BLaER1 treated with 17β-estradiol and CSF1 and Interleukin-3, amounts not matched to agents 10 nM and 100 nM (cell line): ENCODE results near the gene MGA.

Experiments
- H3K27ac ChIP-seq, 11 experiments: shearing (Covaris generic); formaldehyde crosslinking; 2 replicates each; pipeline ENCODE4 v1.8.1; 2022
- H3K27me3 ChIP-seq, 11 experiments: shearing (Covaris generic); formaldehyde crosslinking; 2 replicates each; pipeline ENCODE4 v1.8.1; 2022
- H3K36me3 ChIP-seq, 11 experiments: shearing (Covaris generic); formaldehyde crosslinking; 2 replicates each; pipeline ENCODE4 v1.8.1; 2022
- H3K4me1 ChIP-seq, 10 experiments: shearing (Covaris generic); formaldehyde crosslinking; 2 replicates each; pipeline ENCODE4 v1.8.1; 2022
- H3K4me2 ChIP-seq, 11 experiments: shearing (Covaris generic); formaldehyde crosslinking; 2 replicates each; pipeline ENCODE4 v1.8.1; 2022
- H3K4me3 ChIP-seq, 10 experiments: shearing (Covaris generic); formaldehyde crosslinking; 2 replicates each; pipeline ENCODE4 v1.8.1; 2022
- H3K9ac ChIP-seq, 11 experiments: shearing (Covaris generic); formaldehyde crosslinking; 2 replicates each; pipeline ENCODE4 v1.8.1; 2022
- H3K9me3 ChIP-seq, 11 experiments: shearing (Covaris generic); formaldehyde crosslinking; replicated peaks in 1 of 11; 2 replicates each; pipeline ENCODE4 v1.8.1; 2022
- H4K20me1 ChIP-seq, 11 experiments: shearing (Covaris generic); formaldehyde crosslinking; 2 replicates each; pipeline ENCODE4 v1.8.1; 2022
- Cebpa-rat ChIP-seq, 11 experiments: shearing (Covaris generic); IDR thresholded peaks; 2 replicates each; pipeline ENCODE4 v1.8.1; 2022

The MGA gene

GRCh38 chr15:41813426-41813825, 153.2 kb downstream of the MGA start:
- no peaks in the 10 kb centered on the region for H3K27me3 ChIP-seq
- peaks cover 0 to 17% (median 5%) of the 10 kb centered on the region in 11 experiments; a peak in 6 of 22 replicates for H4K20me1 ChIP-seq
- no peak for TF ChIP-seq Cebpa-rat (IDR thresholded peaks at IDR 0.05)
- H3K9me3 ChIP-seq: no peaks in the 10 kb centered on the region
- peak overlapping the region in 9 of 11 experiments; percentile 15 to 66 (median 42); a peak in 7 of 22 replicates for H3K9ac ChIP-seq
- peaks cover 31 to 66% (median 48%) of the 10 kb centered on the region in 11 experiments for H3K36me3 ChIP-seq
- H3K4me2 ChIP-seq: peak overlapping the region in 8 of 11 experiments; percentile 18 to 70 (median 60); a peak in 12 of 22 replicates
- H3K4me1 ChIP-seq: peaks cover 26 to 50% (median 43%) of the 10 kb centered on the region in 10 experiments
- H3K27ac ChIP-seq: 0 out of 22 replicates have a peak overlapping the region, but pooled peaks of 1 of the 11 experiments have one; percentile 14
- no peak overlapping the region for H3K4me3 ChIP-seq

GRCh38 chr15:41814534-41814933, 154.3 kb downstream of the MGA start:
- Histone ChIP-seq H3K4me1 (peaks cover 19 to 43% (median 34%) of the 10 kb centered on the region in 10 experiments), H3K27me3 (no peaks in the 10 kb centered on the region), H4K20me1 (peaks cover 0 to 17% (median 5%) of the 10 kb centered on the region in 11 experiments; a peak in 6 of 22 replicates), H3K27ac (no peak overlapping the region), H3K9ac (no peak overlapping the region), H3K9me3 (no peaks in the 10 kb centered on the region), H3K36me3 (peaks cover 41 to 76% (median 60%) of the 10 kb centered on the region in 11 experiments), H3K4me2 (no peak overlapping the region), H3K4me3 (no peak overlapping the region)
- TF ChIP-seq Cebpa-rat (IDR thresholded peaks at IDR 0.05): no peak

GRCh38 chr15:41816788-41817187, 156.6 kb downstream of the MGA start:
- H3K4me1 ChIP-seq: peaks cover 0 to 25% (median 18%) of the 10 kb centered on the region in 10 experiments; a peak in 15 of 20 replicates
- no peak overlapping the region for H3K4me2 ChIP-seq
- H3K9ac ChIP-seq: no peak overlapping the region
- no peak overlapping the region for H3K4me3 ChIP-seq
- H3K9me3 ChIP-seq: no peaks in the 10 kb centered on the region
- peaks cover 52 to 99% (median 82%) of the 10 kb centered on the region in 11 experiments for H3K36me3 ChIP-seq
- no peak for TF ChIP-seq Cebpa-rat (IDR thresholded peaks at IDR 0.05)
- H4K20me1 ChIP-seq: peaks cover 0 to 24% (median 3%) of the 10 kb centered on the region in 11 experiments; a peak in 4 of 22 replicates
- H3K27me3 ChIP-seq: no peaks in the 10 kb centered on the region
- H3K27ac ChIP-seq: no peak overlapping the region

GRCh38 chr15:41817327-41817726, 157.1 kb downstream of the MGA start:
- H3K4me1 ChIP-seq: peaks cover 0 to 23% (median 14%) of the 10 kb centered on the region in 10 experiments; a peak in 15 of 20 replicates
- H4K20me1 ChIP-seq: peaks cover 0 to 23% (median 0%) of the 10 kb centered on the region in 11 experiments; a peak in 2 of 22 replicates
- H3K36me3 ChIP-seq: peaks cover 52 to 97% (median 84%) of the 10 kb centered on the region in 11 experiments
- H3K27me3 ChIP-seq: no peaks in the 10 kb centered on the region
- H3K4me3 ChIP-seq: no peak overlapping the region
- no peak overlapping the region for H3K9ac ChIP-seq
- H3K27ac ChIP-seq: no peak overlapping the region
- TF ChIP-seq Cebpa-rat (IDR thresholded peaks at IDR 0.05): no peak
- H3K9me3 ChIP-seq: no peaks in the 10 kb centered on the region
- no peak overlapping the region for H3K4me2 ChIP-seq

- Histone ChIP-seq H3K4me3 (no peak overlapping the region), H3K27ac (no peak overlapping the region), H3K4me1 (peaks cover 0 to 18% (median 9%) of the 10 kb centered on the region in 10 experiments; a peak in 15 of 20 replicates), H3K9me3 (no peaks in the 10 kb centered on the region), H3K36me3 (peaks cover 53 to 97% (median 88%) of the 10 kb centered on the region in 11 experiments), H4K20me1 (peaks cover 0 to 24% (median 0%) of the 10 kb centered on the region in 11 experiments; a peak in 2 of 22 replicates), H3K4me2 (no peak overlapping the region), H3K9ac (no peak overlapping the region), H3K27me3 (no peaks in the 10 kb centered on the region)
- TF ChIP-seq Cebpa-rat (IDR thresholded peaks at IDR 0.05): no peak
Observed at GRCh38 chr15:41817781-41818180, 157.6 kb downstream of the MGA start.

GRCh38 chr15:41819455-41820050, 159.3 kb downstream of the MGA start:
- Histone ChIP-seq H3K9ac (no peak overlapping the region), H3K4me1 (peaks cover 0 to 10% (median 0%) of the 10 kb centered on the region in 10 experiments; a peak in 3 of 20 replicates), H3K4me3 (no peak overlapping the region), H3K36me3 (peaks cover 68 to 97% (median 93%) of the 10 kb centered on the region in 11 experiments), H3K9me3 (no peaks in the 10 kb centered on the region), H3K4me2 (peak overlapping the region in 2 of 11 experiments; percentile 5 to 14; a peak in 1 of 22 replicates), H3K27ac (no peak overlapping the region), H3K27me3 (no peaks in the 10 kb centered on the region), H4K20me1 (peaks cover 0 to 27% (median 0%) of the 10 kb centered on the region in 11 experiments; a peak in 3 of 22 replicates)
- no peak for TF ChIP-seq Cebpa-rat (IDR thresholded peaks at IDR 0.05)

GRCh38 chr15:41820791-41821423, 160.7 kb downstream of the MGA start:
- Histone ChIP-seq H3K4me1 (peaks cover 0 to 10% (median 0%) of the 10 kb centered on the region in 10 experiments; a peak in 3 of 20 replicates), H3K36me3 (peaks cover 65 to 97% (median 91%) of the 10 kb centered on the region in 11 experiments), H3K4me2 (no peak overlapping the region), H4K20me1 (peaks cover 0 to 41% (median 0%) of the 10 kb centered on the region in 11 experiments; a peak in 7 of 22 replicates), H3K27me3 (0 out of 22 replicates have a peak, but pooled peaks cover 0 to under 1% (median 0%) of the 10 kb centered on the region in 11 experiments), H3K9ac (no peak overlapping the region), H3K27ac (no peak overlapping the region), H3K4me3 (no peak overlapping the region), H3K9me3 (no peaks in the 10 kb centered on the region)
- no peak for TF ChIP-seq Cebpa-rat (IDR thresholded peaks at IDR 0.05)

- Histone ChIP-seq H4K20me1 (peaks cover 0 to 49% (median 0%) of the 10 kb centered on the region in 11 experiments; a peak in 7 of 22 replicates), H3K36me3 (peaks cover 59 to 91% (median 83%) of the 10 kb centered on the region in 11 experiments), H3K4me3 (no peak overlapping the region), H3K27me3 (peaks cover 0 to 8% (median 1%) of the 10 kb centered on the region in 11 experiments; a peak in 3 of 22 replicates), H3K9ac (no peak overlapping the region), H3K4me2 (no peak overlapping the region), H3K9me3 (no peaks in the 10 kb centered on the region), H3K4me1 (peaks cover 0 to 10% (median 0%) of the 10 kb centered on the region in 10 experiments; a peak in 3 of 20 replicates), H3K27ac (no peak overlapping the region)
- no peak for TF ChIP-seq Cebpa-rat (IDR thresholded peaks at IDR 0.05)
Observed at GRCh38 chr15:41821831-41822230, 161.6 kb downstream of the MGA start.

GRCh38 chr15:41822471-41822870, 162.3 kb downstream of the MGA start:
- H3K4me3 ChIP-seq: no peak overlapping the region
- no peak for TF ChIP-seq Cebpa-rat (IDR thresholded peaks at IDR 0.05)
- H3K4me1 ChIP-seq: peaks cover 0 to 14% (median 5%) of the 10 kb centered on the region in 10 experiments; a peak in 13 of 20 replicates
- peaks cover 0 to 49% (median 0%) of the 10 kb centered on the region in 11 experiments; a peak in 7 of 22 replicates for H4K20me1 ChIP-seq
- H3K4me2 ChIP-seq: no peak overlapping the region
- H3K27ac ChIP-seq: no peak overlapping the region
- no peak overlapping the region for H3K9ac ChIP-seq
- no peaks in the 10 kb centered on the region for H3K9me3 ChIP-seq
- H3K36me3 ChIP-seq: peaks cover 53 to 87% (median 77%) of the 10 kb centered on the region in 11 experiments
- peaks cover 0 to 12% (median 8%) of the 10 kb centered on the region in 11 experiments; a peak in 10 of 22 replicates for H3K27me3 ChIP-seq
